Left renal pelvis (tissue), 4 donors: Measurements from ENCODE around the gene MAPK14. TPM values are rescaled to one million over a fixed set of nuclear protein-coding genes. Genes with fewer than 3 reads are reported as not detected.

Source experiments
- polyA plus RNA-seq, 4 donors: library from polyadenylated mRNA; unstranded; fragments of 120-200 nt; gene quantifications; one replicate each; pipeline ENCODE4 v1.2.1, GENCODE V29; 2013; ENCODE audit not compliant: insufficient read length in 4 of 4

The MAPK14 gene
- polyA plus RNA-seq, 4 donors = 52.8 to 55.8 (median 54.5) TPM

Other genes starting within 250 kb of the MAPK14 start
- 1 to 10 TPM in 1 of 4 donors, under 1 TPM in 1, not detected in 2; 0.40 to 1.4 TPM for gene CLPSL1, start 246.8 kb upstream of the MAPK14 start, polyA plus RNA-seq
- gene CLPS, start 230.5 kb upstream of the MAPK14 start, polyA plus RNA-seq = under 1 TPM in 1 of 4 donors, not detected in 3; 0.37 TPM
- gene LHFPL5, start 222.5 kb upstream of the MAPK14 start, polyA plus RNA-seq = under 1 TPM in 2 of 4 donors, not detected in 2; 0.24 to 0.32 TPM
- gene SRPK1, start 106.7 kb upstream of the MAPK14 start, polyA plus RNA-seq = 10 to 100 TPM; 33.6 to 51.9 (median 50.6) TPM
- gene SLC26A8, start 3.2 kb upstream of the MAPK14 start, polyA plus RNA-seq = under 1 TPM; 0.16 to 0.81 (median 0.27) TPM
- gene MAPK13, start 102.7 kb downstream of the MAPK14 start, polyA plus RNA-seq = 10 to 100 TPM in 3 of 4 donors, 1 to 10 TPM in 1; 6.5 to 27.6 (median 19.6) TPM
- 10 to 100 TPM; 44.8 to 54.8 (median 46.7) TPM for gene BRPF3, start 168.9 kb downstream of the MAPK14 start, polyA plus RNA-seq
- gene PNPLA1, start 242.3 kb downstream of the MAPK14 start, polyA plus RNA-seq = 1 to 10 TPM in 3 of 4 donors, under 1 TPM in 1; 0.11 to 2.7 (median 2.4) TPM